Stimulated activated CD8-positive, alpha-beta memory T cell treated with anti-CD3 and anti-CD28 coated beads, Interleukin-15, amount 100 ng/mL, for 4 hours (primary cell): ENCODE results near the gene BNIP1.

ENCODE experiments used
- DNase-seq, 2 donors: peaks; one replicate each; pipeline ENCODE4 v3.0.0-alpha.2; 2020; ENCODE audit warnings: low read depth in 2 of 2

Gene BNIP1

GRCh38 chr5:173211284-173211683 is 67.0 kb downstream of the BNIP1 start:
- no peak for DNase-seq

GRCh38 chr5:173213236-173213933 is 69.1 kb downstream of the BNIP1 start:
- no peak for DNase-seq
